HuH-7.5 (cell line): Measurements from ENCODE around the gene GNG14.
"Not testable (repeated sequence)": the region's sequence is repeated elsewhere in the genome, so short reads cannot be mapped to it uniquely, and the experiment has no call there.

ENCODE experiments used
- DNase-seq: peaks from one replicate; pipeline ENCODE4 v3.0.0; 2011; ENCODE audit warnings: low spot score

GNG14 gene

GRCh38 chr19:12667731-12668302 lies 20.0 kb upstream of the GNG14 start:
- DNase-seq, result no peak

GRCh38 chr19:12668346-12668745 lies 19.5 kb upstream of the GNG14 start:
- DNase-seq, result no peak

GRCh38 chr19:12668932-12669269 lies 18.9 kb upstream of the GNG14 start:
- peak; percentile 45 for DNase-seq

- peak; percentile 85 for DNase-seq
Observed at GRCh38 chr19:12669270-12670158, 18.3 kb upstream of the GNG14 start.

GRCh38 chr19:12670159-12670928 lies 17.5 kb upstream of the GNG14 start:
- no peak for DNase-seq

GRCh38 chr19:12672744-12673143 lies 15.1 kb upstream of the GNG14 start:
- no peak for DNase-seq

GRCh38 chr19:12675399-12675798 lies 12.4 kb upstream of the GNG14 start:
- no peak for DNase-seq

- no peak for DNase-seq
Observed at GRCh38 chr19:12675940-12676339, 11.9 kb upstream of the GNG14 start.

- DNase-seq, result peak; percentile 94
Observed at GRCh38 chr19:12676384-12676792, 11.4 kb upstream of the GNG14 start.

GRCh38 chr19:12676928-12677327 lies 10.9 kb upstream of the GNG14 start:
- no peak for DNase-seq

GRCh38 chr19:12678039-12678438 lies 9.8 kb upstream of the GNG14 start:
- not testable (repeated sequence) for DNase-seq

GRCh38 chr19:12680034-12680433 lies 7.8 kb upstream of the GNG14 start:
- DNase-seq, result no peak

- peak; percentile 95 for DNase-seq
Observed at GRCh38 chr19:12681074-12681987, 6.5 kb upstream of the GNG14 start, which contains the start of gene DHPS. TSS of gene DHPS (minus strand) at chr19:12681880. CDS start at chr19:12681766, 114 bp downstream.

- no peak for DNase-seq
Observed at GRCh38 chr19:12685831-12686230, 2.0 kb upstream of the GNG14 start.

GRCh38 chr19:12689012-12689411 lies 1.2 kb downstream of the GNG14 start:
- DNase-seq, result no peak

GRCh38 chr19:12689581-12690216 lies 1.9 kb downstream of the GNG14 start:
- no peak for DNase-seq

- DNase-seq, result no peak
Observed at GRCh38 chr19:12692960-12693359, 5.2 kb downstream of the GNG14 start.

GRCh38 chr19:12694641-12695040 lies 6.8 kb downstream of the GNG14 start:
- DNase-seq, result no peak

GRCh38 chr19:12695096-12695495 lies 7.3 kb downstream of the GNG14 start:
- DNase-seq, result no peak

- no peak for DNase-seq
Observed at GRCh38 chr19:12695514-12695913, 7.7 kb downstream of the GNG14 start.

GRCh38 chr19:12695997-12696365 lies 8.2 kb downstream of the GNG14 start:
- peak; percentile 45 for DNase-seq
